ENCODE results near the gene KCNMB2. TPM values are rescaled to one million over a fixed set of nuclear protein-coding genes. Genes with fewer than 3 reads are reported as not detected.
A peak's percentile ranks its signal among the peaks of the same experiment; 100 is the strongest.

Gene KCNMB2
- total RNA-seq, 1 experiment from 2014 or later: not detected

DNA sequence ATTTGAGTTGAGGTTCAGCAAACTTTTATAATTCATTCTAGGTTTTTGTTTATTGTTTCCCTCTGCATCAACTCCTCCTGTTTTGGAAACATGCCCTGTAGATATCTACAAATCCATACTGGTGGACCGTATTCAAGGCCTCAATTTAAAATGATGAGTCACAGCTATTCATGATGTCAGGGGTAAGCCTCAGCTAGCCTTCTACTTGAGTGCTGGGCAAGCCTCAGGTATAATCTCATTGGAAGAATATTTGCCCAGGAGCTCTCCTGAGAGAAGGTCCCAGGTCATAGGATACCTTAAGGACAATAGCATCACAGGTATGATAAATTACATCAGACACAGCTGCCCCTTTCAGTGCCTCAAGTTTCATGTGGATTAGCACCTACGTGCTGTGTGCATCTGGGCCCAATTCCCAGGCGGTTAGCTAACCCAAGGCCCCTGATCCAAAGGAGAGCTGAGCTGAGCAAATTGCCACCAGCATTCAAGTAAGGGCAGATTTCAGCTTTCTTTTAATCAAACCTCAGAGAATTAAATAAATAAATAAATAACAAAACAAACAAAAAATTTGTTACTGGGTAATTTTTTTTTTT, 87.5 kb downstream of the KCNMB2 start:
- peak; percentile 66 for DNase-seq (ENCODE audit: low read depth)
- in situ Hi-C loops (cut with HindIII; ENCODE audit: low pct_unique_long_range_greater_than_20kb, low sequenced_read_pairs): no loop called here

DNA sequence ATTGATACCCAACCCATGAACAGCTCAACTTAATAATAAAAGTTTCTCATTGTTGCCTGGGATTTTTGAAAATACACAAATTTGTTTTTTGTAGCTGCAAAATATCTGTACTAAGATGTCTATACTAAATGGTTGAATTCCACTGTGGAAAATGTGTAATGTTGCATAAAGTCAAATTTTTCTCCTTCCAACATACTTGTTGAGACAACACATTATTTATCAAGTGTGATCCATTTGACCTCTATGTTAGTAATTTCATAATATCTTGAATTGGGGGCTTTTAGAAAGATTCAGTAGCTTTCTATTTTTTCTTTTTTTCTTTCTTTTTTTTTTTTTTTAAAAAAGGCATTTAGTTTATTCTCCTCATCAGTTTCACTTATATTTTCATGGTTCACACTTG, 88.0 kb downstream of the KCNMB2 start:
- in situ Hi-C loops (cut with HindIII; ENCODE audit: low pct_unique_long_range_greater_than_20kb, low sequenced_read_pairs): no loop called here
- no peak for DNase-seq (ENCODE audit: low read depth)

DNA sequence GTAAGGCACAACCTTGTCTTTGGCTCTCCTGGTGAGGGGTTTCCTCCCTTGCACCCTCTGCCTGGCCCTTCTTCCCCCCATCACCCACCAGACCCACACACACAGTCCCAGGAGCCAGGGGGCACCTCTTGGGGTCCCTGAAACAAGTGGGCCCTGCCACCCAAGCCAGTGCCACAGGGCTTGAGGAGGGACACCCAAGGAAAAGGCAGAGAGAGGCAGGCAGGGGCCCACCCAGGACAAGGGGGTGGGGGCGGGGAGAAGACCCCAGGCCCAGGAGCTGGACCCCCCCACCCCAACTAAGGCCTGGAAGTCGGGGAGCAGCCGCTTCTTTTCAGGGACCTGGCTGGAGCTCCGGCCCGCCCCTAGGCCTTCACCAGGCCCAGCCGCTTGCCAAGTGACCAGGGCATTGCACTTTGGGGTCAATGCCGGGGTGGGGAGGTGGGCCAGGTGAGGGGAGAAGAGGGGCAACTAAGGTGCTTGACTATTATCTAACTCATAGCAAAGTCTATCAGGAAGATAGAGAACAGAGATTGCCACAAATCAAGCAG, 88.9 kb downstream of the KCNMB2 start:
- DNase-seq (ENCODE audit: low read depth): no peak
- in situ Hi-C loops (cut with HindIII; ENCODE audit: low pct_unique_long_range_greater_than_20kb, low sequenced_read_pairs): no loop called here

DNA sequence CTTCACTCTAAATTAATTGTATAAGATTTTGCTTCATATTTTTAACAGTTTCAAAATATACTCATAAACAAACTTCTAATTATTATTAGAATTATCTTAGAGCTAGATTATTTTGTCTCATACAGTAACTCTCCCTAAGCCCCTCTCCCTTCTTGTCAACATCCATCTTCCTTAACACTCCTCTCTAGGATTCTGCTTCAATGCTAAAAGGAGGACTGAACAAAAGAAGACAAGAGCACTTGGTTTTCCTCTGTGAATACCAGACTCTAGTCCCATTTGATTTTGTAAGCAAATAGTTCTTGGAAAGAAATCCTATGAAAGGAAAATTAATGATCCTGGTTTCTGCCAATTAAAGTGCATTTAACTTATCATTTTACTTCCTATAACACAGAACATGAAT, 91.8 kb downstream of the KCNMB2 start:
- in situ Hi-C loops (cut with HindIII; ENCODE audit: low pct_unique_long_range_greater_than_20kb, low sequenced_read_pairs): no loop called here
- DNase-seq (ENCODE audit: low read depth): no peak

DNA sequence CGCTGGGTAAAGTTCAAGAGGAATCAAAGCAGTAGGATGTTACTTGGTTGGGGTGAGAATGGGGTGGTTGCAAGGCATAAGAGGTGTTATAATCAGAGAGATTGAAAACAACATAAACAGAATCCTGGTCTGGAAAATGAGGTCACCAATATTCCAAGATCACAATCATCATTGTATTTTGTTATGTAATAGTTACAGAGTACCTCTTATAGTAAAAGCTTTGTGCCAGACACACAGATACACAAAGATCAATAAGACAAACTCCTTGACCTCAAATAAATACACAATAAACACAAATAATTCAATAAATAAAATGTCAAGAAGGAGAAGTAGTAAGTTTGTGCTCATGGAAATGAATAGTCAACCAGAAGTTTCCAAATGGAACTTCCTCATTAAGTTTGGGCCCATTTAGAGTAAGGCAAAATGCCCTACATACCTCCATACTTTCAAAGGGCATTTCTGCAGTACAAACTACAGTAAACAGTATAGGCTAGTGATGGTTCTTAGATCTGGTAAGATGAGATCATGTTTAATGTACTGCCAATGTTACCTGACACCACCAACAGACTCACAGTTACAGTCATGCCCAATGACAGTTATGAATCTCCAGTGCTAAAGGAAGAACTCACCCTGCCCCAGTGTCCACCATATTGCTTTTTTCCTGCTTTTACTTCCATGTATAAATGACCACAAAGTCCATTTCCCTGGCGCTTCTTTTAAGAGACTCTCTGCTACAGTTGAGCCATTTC, 93.4 kb downstream of the KCNMB2 start:
- no peak for DNase-seq (ENCODE audit: low read depth)
- in situ Hi-C loops (cut with HindIII; ENCODE audit: low pct_unique_long_range_greater_than_20kb, low sequenced_read_pairs): no loop called here

DNA sequence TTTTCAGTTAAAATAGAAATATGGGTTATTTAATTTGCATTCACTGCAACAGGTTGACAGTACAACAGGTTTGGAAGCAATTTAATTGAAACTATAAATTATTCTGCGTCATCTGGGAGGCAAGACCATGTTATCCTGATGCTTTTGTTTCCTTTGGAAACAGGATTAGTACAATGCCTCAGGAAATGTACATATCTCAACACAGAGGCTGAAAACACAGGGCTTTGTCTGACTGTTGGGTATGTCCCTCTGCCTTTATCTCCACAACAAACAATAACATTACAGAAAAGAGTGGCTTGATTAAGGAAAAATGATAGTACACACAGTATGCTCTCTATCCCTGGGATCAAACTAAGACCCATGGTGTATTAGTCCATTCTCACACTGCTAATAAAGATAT, 95.7 kb downstream of the KCNMB2 start:
- DNase-seq (ENCODE audit: low read depth): no peak
- in situ Hi-C loops (cut with HindIII; ENCODE audit: low pct_unique_long_range_greater_than_20kb, low sequenced_read_pairs): no loop called here

DNA sequence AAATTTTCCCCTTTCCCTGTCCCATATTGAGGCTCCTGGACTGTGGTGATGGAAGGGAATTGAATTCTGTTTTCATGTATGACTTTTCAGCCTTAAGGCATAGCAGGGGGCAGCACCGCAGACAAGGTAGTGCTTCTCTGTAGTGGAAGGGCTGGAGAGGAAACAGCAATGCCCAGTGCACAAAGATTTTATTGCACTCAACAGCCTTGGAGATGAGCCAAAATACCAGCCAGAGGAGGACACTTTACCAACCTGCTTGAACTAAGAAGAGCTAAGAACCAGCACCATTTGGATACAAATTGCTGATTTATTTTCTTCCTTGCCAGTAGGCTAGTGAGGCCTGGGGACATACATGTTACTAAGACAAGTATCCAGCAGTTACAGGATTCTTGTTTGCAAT, 98.7 kb downstream of the KCNMB2 start:
- DNase-seq (ENCODE audit: low read depth): no peak
- in situ Hi-C loops (cut with HindIII; ENCODE audit: low pct_unique_long_range_greater_than_20kb, low sequenced_read_pairs): no loop called here

DNA sequence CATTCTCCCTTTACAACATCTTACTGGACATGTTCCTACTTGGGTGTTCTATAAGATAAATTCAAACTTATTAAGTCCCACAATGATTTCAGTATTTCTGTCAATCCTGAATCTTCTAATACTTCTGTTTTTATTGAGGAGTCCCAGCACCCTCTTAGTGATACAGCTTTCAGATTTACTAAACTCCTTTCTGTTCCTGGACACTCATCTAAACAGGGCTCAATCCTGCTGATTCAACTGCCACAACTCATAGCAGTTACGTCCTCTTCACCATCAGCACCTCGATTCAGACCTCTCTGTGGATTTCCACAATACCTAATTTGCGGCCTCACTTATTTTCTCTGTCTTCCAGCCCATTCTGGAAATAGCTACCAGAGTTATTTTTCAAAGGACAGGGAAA, 101.6 kb downstream of the KCNMB2 start:
- no peak for DNase-seq (ENCODE audit: low read depth)
- in situ Hi-C loops (cut with HindIII; ENCODE audit: low pct_unique_long_range_greater_than_20kb, low sequenced_read_pairs): no loop called here

DNA sequence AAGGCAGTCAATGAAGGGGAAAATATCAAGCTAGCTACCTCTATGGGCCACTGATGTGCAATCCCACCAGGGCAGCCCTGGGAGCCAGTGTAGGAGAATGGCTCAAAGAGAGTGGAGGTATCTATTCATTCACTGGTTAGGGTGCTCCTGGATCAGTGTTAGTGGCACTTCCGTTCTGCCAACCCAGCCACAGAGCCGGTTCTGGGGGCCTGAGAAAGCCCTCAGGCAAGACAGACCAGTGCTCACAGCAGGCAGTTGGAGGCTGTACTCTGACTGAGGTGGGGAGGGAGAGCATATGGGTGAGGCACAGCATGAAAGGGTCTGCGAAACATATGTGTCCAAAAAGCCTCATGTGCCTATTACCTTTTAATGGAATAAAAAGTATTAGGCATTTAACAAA, 109.3 kb downstream of the KCNMB2 start:
- in situ Hi-C loops (cut with HindIII; ENCODE audit: low pct_unique_long_range_greater_than_20kb, low sequenced_read_pairs): no loop called here
- no peak for DNase-seq (ENCODE audit: low read depth)

DNA sequence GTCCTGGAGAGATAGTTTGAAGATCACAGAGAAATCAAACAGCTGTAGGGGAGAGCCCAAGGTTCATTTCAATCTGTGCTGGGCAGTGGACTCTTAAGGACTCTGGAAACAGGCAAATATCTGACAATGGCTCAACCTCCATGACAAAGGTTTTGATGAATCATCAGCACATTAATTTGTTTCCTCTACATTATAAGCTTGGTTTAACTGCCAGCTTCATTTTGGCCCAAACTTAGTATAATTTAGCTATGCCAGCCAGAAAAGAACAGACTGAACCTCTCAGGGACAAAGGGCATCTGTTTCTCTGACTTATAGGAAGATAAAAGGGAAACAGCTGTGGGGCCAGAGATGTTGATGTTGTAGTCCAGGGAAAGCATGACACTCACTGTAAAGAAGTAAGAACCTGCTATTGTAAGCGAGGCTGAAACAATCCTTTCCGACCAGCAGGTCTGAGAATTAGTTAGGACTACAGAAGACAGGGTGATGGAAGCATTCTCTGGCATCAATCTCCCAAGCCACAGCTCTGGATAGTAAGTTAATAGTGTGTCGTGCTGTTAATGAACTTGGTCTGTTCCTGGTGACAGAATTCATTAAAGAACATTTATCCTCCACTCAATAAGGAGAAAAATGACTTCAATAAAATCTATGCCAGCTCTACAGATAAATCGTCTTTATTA, 110.1 kb downstream of the KCNMB2 start:
- no peak for DNase-seq (ENCODE audit: low read depth)
- in situ Hi-C loops (cut with HindIII; ENCODE audit: low pct_unique_long_range_greater_than_20kb, low sequenced_read_pairs): no loop called here

DNA sequence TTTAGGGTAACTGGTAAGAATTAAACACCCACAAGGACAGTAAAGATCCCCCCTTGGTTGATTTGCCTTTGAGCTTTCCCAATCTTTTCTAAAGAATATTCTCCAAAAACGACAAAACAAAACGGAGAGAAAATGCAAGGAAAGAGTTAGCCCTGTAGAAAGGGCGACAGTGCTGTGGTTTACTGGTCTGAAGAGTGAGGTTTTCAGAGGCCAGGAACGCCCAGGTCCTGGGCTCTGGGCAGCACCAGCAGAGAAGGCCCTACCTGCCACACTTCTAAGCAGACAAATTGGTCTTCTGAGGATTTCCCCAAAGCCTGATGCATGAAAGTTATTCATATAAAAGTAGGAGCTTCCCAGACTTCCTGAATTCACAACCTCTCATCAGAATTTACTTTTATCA, 119.3 kb downstream of the KCNMB2 start:
- no peak for DNase-seq (ENCODE audit: low read depth)
- in situ Hi-C loops (cut with HindIII; ENCODE audit: low pct_unique_long_range_greater_than_20kb, low sequenced_read_pairs): no loop called here

DNA sequence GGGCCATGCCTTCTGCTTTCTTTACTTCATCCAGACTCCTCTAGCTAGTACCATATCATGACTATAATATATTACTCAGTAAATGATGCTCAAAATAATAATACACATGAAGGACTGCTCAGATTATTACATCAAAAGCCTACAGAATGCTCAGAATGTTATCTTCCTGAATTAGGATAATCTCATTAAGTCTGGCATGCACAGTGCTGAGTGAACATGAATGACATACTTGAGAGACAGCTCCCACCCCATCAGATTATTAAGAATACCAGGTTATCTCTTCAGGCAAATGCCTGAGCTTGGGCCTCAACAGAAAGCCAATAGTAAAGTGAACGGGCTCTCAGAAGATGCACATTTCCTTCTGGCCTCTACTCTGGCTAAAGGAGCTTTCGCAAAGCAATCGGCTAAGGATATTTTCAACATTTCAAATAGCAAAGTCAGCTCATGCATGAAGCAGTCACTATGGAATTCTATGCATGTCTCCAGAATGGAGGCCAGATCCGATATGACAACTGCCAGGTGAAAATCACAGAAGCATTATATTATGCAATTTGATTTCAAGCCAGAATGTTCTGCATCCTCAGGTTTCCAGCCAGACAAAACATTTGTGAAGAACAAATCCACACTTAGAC, 122.6 kb downstream of the KCNMB2 start:
- DNase-seq (ENCODE audit: low read depth): no peak
- in situ Hi-C loops (cut with HindIII; ENCODE audit: low pct_unique_long_range_greater_than_20kb, low sequenced_read_pairs): no loop called here

DNA sequence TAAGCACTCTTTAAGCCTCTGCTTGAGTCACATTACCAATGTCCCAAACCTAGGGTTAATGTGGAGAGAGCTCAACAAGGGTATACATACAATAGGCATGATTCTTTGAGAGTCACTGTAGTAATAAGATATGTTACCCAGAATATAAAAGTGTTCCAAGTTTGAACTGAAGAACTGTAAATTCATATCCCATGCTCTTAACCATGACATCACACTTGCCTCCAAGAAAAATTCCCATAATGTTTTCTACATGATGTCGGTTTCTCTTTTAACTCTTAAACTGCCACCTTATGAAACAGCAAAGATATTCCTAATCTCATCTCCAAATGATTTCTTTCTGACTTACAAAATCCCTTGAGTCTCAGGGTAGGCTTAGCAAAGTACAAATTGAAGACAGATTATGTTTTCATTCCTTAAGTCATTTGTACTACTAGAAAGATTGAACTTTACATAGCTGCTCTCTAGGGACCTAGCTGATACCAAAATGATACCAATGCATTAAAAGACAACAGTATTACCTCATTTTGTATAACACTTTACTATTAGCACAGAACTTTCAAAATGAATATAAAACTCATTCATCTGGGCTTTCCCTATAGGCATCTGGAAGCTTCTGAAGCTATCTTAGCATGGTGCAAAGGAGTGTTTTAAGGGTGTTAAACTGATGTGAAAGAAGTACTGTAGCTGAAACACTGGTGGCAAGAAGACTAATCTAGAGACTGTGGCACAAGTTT, 127.1 kb downstream of the KCNMB2 start:
- in situ Hi-C loops (cut with HindIII; ENCODE audit: low pct_unique_long_range_greater_than_20kb, low sequenced_read_pairs): no loop called here
- no peak for DNase-seq (ENCODE audit: low read depth)

DNA sequence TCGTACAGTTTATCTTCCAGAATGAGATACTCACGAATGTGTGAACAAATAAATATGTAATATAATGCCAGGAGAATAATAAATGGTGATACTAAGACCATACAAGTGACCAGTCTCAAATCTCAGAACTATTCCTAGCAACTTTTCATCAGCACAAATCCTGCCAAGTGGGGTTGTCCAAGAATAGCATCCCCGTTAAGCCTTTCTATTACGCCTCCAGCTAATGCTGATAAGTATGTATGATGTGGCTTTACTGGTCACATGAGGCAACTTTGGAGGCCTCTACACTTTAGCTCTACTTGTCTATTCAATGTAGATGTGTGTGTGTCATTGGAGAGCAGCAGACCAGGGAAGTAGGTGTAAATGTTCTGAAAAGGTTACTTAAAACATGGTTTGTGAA, 129.5 kb downstream of the KCNMB2 start:
- in situ Hi-C loops (cut with HindIII; ENCODE audit: low pct_unique_long_range_greater_than_20kb, low sequenced_read_pairs): no loop called here
- DNase-seq (ENCODE audit: low read depth): no peak

DNA sequence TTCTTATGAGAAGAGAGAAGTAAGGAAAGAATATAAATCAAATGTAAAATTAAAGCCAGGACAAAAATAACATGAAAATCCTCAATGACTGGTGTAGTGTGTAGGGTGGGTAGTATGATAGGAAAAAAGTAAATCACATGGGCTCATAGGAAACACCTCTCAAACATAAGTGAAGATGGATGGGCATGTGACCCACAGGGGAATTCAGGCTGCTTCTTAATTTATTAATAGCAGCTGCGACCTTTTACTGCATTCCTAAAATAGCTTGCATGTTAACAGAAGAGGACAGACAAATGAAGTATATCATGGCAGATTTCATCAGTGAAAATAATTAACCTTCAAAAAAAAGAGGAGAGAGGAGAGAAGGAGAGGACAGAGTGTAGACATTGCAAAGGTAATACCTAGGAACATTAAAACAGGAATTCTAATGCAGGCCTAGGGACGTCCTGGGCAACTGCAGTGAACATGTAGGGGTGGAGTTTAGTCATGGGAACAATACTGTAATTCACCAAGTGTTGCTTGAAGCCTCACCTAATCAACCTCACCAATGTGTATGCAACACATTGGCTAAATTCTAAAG, 132.9 kb downstream of the KCNMB2 start:
- in situ Hi-C loops (cut with HindIII; ENCODE audit: low pct_unique_long_range_greater_than_20kb, low sequenced_read_pairs): no loop called here
- DNase-seq (ENCODE audit: low read depth): no peak

DNA sequence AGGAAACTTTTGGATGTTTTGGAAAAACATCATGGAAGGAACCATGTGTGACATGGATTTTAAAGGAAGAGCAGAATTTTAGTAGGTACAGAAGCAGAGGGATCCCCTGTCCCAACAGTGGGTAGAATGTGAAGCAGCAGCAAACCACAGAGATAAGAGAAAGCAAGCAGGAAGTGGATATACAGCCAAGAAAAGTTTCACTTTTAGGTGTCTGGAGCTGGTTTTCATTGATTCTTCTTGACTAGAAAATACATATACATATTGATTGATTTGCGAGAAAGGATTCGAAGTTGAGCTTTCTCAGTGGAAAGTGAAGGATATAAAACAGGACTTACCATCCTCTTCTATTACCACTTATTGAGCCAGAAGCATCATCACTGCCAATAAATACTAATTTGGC, 133.5 kb downstream of the KCNMB2 start:
- no peak for DNase-seq (ENCODE audit: low read depth)
- in situ Hi-C loops (cut with HindIII; ENCODE audit: low pct_unique_long_range_greater_than_20kb, low sequenced_read_pairs): no loop called here

DNA sequence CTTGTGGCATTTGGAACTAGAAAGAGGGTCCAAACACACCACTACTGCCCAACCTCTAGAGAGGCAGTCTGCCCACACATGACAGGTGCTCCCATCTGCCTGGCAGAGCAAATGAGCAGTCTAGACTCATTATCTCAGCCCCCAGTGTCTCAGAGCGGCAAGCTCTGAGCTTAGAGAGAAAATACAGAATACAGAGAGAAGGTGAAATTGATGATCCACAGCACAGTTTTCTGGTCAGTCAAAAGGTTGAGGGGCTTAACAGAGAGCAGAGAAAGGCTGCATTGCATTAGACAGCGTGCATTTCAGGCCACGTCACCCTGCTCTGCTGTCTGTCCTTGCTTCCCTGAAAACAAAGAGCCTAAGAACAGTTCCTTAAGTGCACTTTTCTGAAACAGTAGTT, 135.1 kb downstream of the KCNMB2 start:
- DNase-seq (ENCODE audit: low read depth): no peak
- in situ Hi-C loops (cut with HindIII; ENCODE audit: low pct_unique_long_range_greater_than_20kb, low sequenced_read_pairs): no loop called here

DNA sequence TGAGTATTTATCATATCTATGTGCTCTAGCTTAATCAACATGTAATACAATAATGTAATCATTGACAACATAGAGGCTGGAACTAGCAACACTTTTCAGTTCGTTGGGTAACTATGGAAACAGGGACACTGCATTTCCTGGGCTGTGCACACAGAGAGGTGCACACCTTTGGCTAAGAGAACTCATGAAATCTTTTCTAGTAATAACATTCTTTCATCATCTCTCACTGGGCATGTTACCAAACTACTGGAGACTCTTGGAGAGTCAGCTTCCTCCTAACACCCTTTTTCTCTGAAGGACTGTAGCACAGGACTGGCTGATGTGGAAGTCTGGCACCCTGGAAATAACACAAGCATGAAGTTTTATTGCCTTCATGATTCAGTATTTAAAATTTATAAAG, 135.6 kb downstream of the KCNMB2 start:
- in situ Hi-C loops (cut with HindIII; ENCODE audit: low pct_unique_long_range_greater_than_20kb, low sequenced_read_pairs): no loop called here
- no peak for DNase-seq (ENCODE audit: low read depth)

All from Caki2 (cell line).